ENCODE results near the gene ABCA12. TPM values are rescaled to one million over a fixed set of nuclear protein-coding genes. Genes with fewer than 3 reads are reported as not detected.

ABCA12 gene
- total and polyA plus RNA-seq, 2 donors (not counting 3 experiments of a cell fraction or from before 2014, with no cell fraction given) = not detected

DNA sequence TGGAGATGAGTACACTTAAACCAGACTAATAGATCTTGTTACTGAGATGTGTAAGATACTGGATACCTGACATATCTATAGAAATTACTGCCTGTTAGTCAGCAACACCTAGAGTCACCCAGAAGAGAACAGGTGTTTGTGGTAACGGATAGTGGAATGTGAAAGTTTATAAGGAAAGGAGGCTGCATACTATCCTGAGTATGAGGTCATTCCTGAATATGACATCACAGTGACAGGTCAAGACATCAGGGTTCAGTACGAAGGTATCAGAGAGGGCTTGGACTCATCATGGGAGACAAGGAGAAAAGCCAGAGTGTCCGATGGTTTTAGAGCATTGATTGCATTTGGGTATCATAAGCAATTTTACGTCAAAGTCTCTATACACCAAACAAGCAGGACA, 55.3 kb downstream of the ABCA12 start:
- Histone ChIP-seq H3K4me2 (ENCODE audit: insufficient read depth, low read length) (no peak overlapping the region), H3K4me3 (replicated peaks in 1 of 3; ENCODE audit: insufficient read depth in 1 of 3, low read depth in 1 of 3, low read length in 3 of 3) (no peak overlapping the region), H3K36me3 (ENCODE audit: control insufficient read depth in 2 of 2, extremely low read depth in 1 of 2, insufficient read depth in 2 of 2, low read length in 2 of 2) (no peaks in the 10 kb centered on the region), H3K27ac (ENCODE audit: insufficient read depth, low read depth, low read length) (no peak overlapping the region), H3K9me3 (replicated peaks; ENCODE audit: control insufficient read depth, insufficient read depth, low read length) (no peaks in the 10 kb centered on the region), H2AFZ (ENCODE audit: low read depth, low read length) (no peak overlapping the region), H4K20me1 (replicated peaks; ENCODE audit: control insufficient read depth, extremely low read depth, insufficient read depth, low read length) (no peaks in the 10 kb centered on the region), H3K9ac (replicated peaks; ENCODE audit: extremely low read depth, insufficient read depth, low read length) (no peak overlapping the region), H3K27me3 (ENCODE audit: control insufficient read depth in 2 of 2, insufficient read depth in 2 of 2, low read length in 2 of 2) (peaks cover 0 to 2% of the 10 kb centered on the region in 2 experiments), H3K9me1 (replicated peaks; ENCODE audit: control insufficient read depth, extremely low read depth, insufficient read depth, low read length) (no peaks in the 10 kb centered on the region), H3K4me1 (ENCODE audit: control insufficient read depth, extremely low read depth, insufficient read depth, low read length) (no peaks in the 10 kb centered on the region), H3K79me2 (ENCODE audit: control insufficient read depth, insufficient read depth, low read length) (no peaks in the 10 kb centered on the region)
- DNase-seq (ENCODE audit: low read depth, low spot score) (no peak), FAIRE-seq (no peak)
- intact Hi-C loops (cut with micrococcal nuclease) (no loop called here), dilution Hi-C loops (cut with MboI; ENCODE audit: extremely low pct_ligation_motif_present, low sequenced_read_pairs) (no loop called here)
- CTCF ChIA-PET = no interaction called here
- TF ChIP-seq JUN (IDR thresholded peaks at IDR 0.05; ENCODE audit: borderline replicate concordance, insufficient read depth, insufficient read length, low read depth) = peak; percentile 5
- TF ChIP-seq POLR2A (IDR thresholded peaks at IDR 0.05; ENCODE audit: low read depth, low read length) = no peak
- no TSS peak for BruUV-seq (replicated peaks)
- POLR2A ChIA-PET = no interaction called here

DNA sequence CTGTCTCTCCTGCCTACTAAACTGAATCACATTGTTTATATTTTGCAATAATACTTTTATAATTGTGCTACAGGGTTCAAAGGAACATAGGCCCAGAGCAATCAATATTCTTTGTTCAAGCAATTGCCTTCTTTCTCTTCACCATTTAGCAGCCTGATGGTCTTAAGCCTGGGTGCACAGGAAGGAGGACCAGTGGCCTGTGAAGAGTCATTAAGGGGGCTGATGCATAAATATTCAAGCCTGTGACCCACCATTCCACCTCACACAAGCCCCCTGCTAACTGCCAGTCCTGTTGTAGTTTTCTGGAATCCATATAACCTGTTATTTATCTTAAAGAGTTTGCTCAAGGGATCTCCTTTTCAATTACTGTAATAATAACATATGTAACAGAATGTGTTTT, 56.0 kb downstream of the ABCA12 start:
- Histone ChIP-seq H3K36me3 (ENCODE audit: control insufficient read depth in 2 of 2, extremely low read depth in 1 of 2, insufficient read depth in 2 of 2, low read length in 2 of 2) (no peaks in the 10 kb centered on the region), H3K9me3 (replicated peaks; ENCODE audit: control insufficient read depth, insufficient read depth, low read length) (no peaks in the 10 kb centered on the region), H3K4me2 (ENCODE audit: insufficient read depth, low read length) (no peak overlapping the region), H3K4me1 (ENCODE audit: control insufficient read depth, extremely low read depth, insufficient read depth, low read length) (no peaks in the 10 kb centered on the region), H3K9me1 (replicated peaks; ENCODE audit: control insufficient read depth, extremely low read depth, insufficient read depth, low read length) (no peaks in the 10 kb centered on the region), H3K4me3 (replicated peaks in 1 of 3; ENCODE audit: insufficient read depth in 1 of 3, low read depth in 1 of 3, low read length in 3 of 3) (no peak overlapping the region), H3K27me3 (ENCODE audit: control insufficient read depth in 2 of 2, insufficient read depth in 2 of 2, low read length in 2 of 2) (peaks cover 0 to 2% of the 10 kb centered on the region in 2 experiments), H4K20me1 (replicated peaks; ENCODE audit: control insufficient read depth, extremely low read depth, insufficient read depth, low read length) (no peaks in the 10 kb centered on the region), H2AFZ (ENCODE audit: low read depth, low read length) (no peak overlapping the region), H3K27ac (ENCODE audit: insufficient read depth, low read depth, low read length) (no peak overlapping the region), H3K79me2 (ENCODE audit: control insufficient read depth, insufficient read depth, low read length) (no peaks in the 10 kb centered on the region), H3K9ac (replicated peaks; ENCODE audit: extremely low read depth, insufficient read depth, low read length) (no peak overlapping the region)
- BruUV-seq (replicated peaks) = no TSS peak
- dilution Hi-C loops (cut with MboI; ENCODE audit: extremely low pct_ligation_motif_present, low sequenced_read_pairs) = no loop called here
- FAIRE-seq (no peak), DNase-seq (ENCODE audit: low read depth, low spot score) (no peak)
- ChIA-PET POLR2A (no interaction called here), CTCF (no interaction called here)
- no peak for TF ChIP-seq CTCF (IDR thresholded peaks at IDR 0.05; ENCODE audit: extremely low read depth in 1 of 2, insufficient read depth in 1 of 2, low read depth in 1 of 2, low read length in 2 of 2)
- no peak for TF ChIP-seq POLR2A (IDR thresholded peaks at IDR 0.05; ENCODE audit: low read depth, low read length)
- no peak for TF ChIP-seq MAX (IDR thresholded peaks at IDR 0.05; ENCODE audit: insufficient read depth, insufficient read length)
- no peak for TF ChIP-seq MYC (IDR thresholded peaks at IDR 0.05; ENCODE audit: low read depth, low read length)
- TF ChIP-seq POLR2AphosphoS5 (IDR thresholded peaks at IDR 0.05; ENCODE audit: insufficient read depth, low read depth, low read length) = no peak
- TF ChIP-seq FOS (IDR thresholded peaks at IDR 0.05; ENCODE audit: borderline replicate concordance, insufficient read depth, low read length) = no peak
- TF ChIP-seq EZH2 (IDR thresholded peaks at IDR 0.05; ENCODE audit: borderline replicate concordance, low read depth, low read length, severe bottlenecking) = no peak
- no peak for TF ChIP-seq JUN (IDR thresholded peaks at IDR 0.05; ENCODE audit: borderline replicate concordance, insufficient read depth, insufficient read length, low read depth)
- intact Hi-C loops (cut with micrococcal nuclease) = no loop called here

Measured in endothelial cell of umbilical vein (primary cell).